GM18508 (cell line): Measurements from ENCODE around the gene SOX8.
"Not testable (repeated sequence)": the region's sequence is repeated elsewhere in the genome, so short reads cannot be mapped to it uniquely, and the experiment has no call there.

Experiments used
- ATAC-seq: cut with Tn5 transposase; IDR thresholded peaks from one replicate; pipeline ENCODE4 v1.9.1; 2021; ENCODE audit warnings: moderate number of reproducible peaks; ENCODE audit not compliant: insufficient read depth, unreplicated experiment

Gene SOX8

GRCh38 chr16:981695-982144 is at the start of gene SOX8:
Gene SOX8 (plus strand): TSS chr16:981770. CDS start chr16:981923, 153 bp downstream.
- ATAC-seq, result no peak

GRCh38 chr16:932831-933330 is 48.7 kb upstream of the SOX8 start:
- no peak for ATAC-seq

- ATAC-seq, result no peak
Measured at GRCh38 chr16:933581-933980, 48.0 kb upstream of the SOX8 start.

- ATAC-seq, result no peak
Measured at GRCh38 chr16:934178-934577, 47.4 kb upstream of the SOX8 start.

GRCh38 chr16:935684-936083 is 45.9 kb upstream of the SOX8 start:
- ATAC-seq, result no peak

GRCh38 chr16:937311-937710 is 44.3 kb upstream of the SOX8 start:
- ATAC-seq, result no peak

- ATAC-seq, result no peak
Measured at GRCh38 chr16:937723-938122, 43.8 kb upstream of the SOX8 start.

GRCh38 chr16:938136-938535 is 43.4 kb upstream of the SOX8 start:
- ATAC-seq, result no peak

GRCh38 chr16:938752-939151 is 42.8 kb upstream of the SOX8 start:
- no peak for ATAC-seq

- ATAC-seq, result no peak
Measured at GRCh38 chr16:939311-939710, 42.3 kb upstream of the SOX8 start.

- ATAC-seq, result no peak
Measured at GRCh38 chr16:939941-940340, 41.6 kb upstream of the SOX8 start.

- ATAC-seq, result no peak
Measured at GRCh38 chr16:942436-943060, 39.0 kb upstream of the SOX8 start.

- no peak for ATAC-seq
Measured at GRCh38 chr16:943971-944370, 37.6 kb upstream of the SOX8 start.

- no peak for ATAC-seq
Measured at GRCh38 chr16:945271-946047, 36.1 kb upstream of the SOX8 start.

GRCh38 chr16:946048-946395 is 35.5 kb upstream of the SOX8 start:
- no peak for ATAC-seq

GRCh38 chr16:947255-947921 is 34.2 kb upstream of the SOX8 start:
- no peak for ATAC-seq

- ATAC-seq, result not testable (repeated sequence)
Measured at GRCh38 chr16:947922-948303, 33.7 kb upstream of the SOX8 start.

- not testable (repeated sequence) for ATAC-seq
Measured at GRCh38 chr16:948767-949166, 32.8 kb upstream of the SOX8 start.

- not testable (repeated sequence) for ATAC-seq
Measured at GRCh38 chr16:950733-951573, 30.6 kb upstream of the SOX8 start.

- no peak for ATAC-seq
Measured at GRCh38 chr16:951660-952301, 29.8 kb upstream of the SOX8 start.
